Left renal pelvis (tissue), 4 donors: ENCODE data around the gene MAGI1. TPM values are rescaled to one million over a fixed set of nuclear protein-coding genes. Genes with fewer than 3 reads are reported as not detected.
A peak's percentile ranks its signal among the peaks of the same experiment; 100 is the strongest.

Experiments
- DNase-seq, 4 donors: peaks; one replicate each; pipeline ENCODE4 v3.0.0-alpha.2; 2013; ENCODE audit warnings: low read depth in 4 of 4, low spot score in 3 of 4
- polyA plus RNA-seq, 4 donors: library from polyadenylated mRNA; unstranded; fragments of 120-200 nt; gene quantifications; one replicate each; pipeline ENCODE4 v1.2.1, GENCODE V29; 2013; ENCODE audit not compliant: insufficient read length in 4 of 4

The MAGI1 gene
- polyA plus RNA-seq, 4 donors: 9.3 to 33.8 (median 26.9) TPM

GRCh38 chr3:65356331-65357248 is 682.1 kb downstream of the MAGI1 start:
- DNase-seq: peak in 1 of 4 donors; percentile 36

- DNase-seq: no peak
Observed at GRCh38 chr3:65354880-65355279, 683.8 kb downstream of the MAGI1 start.

DNA sequence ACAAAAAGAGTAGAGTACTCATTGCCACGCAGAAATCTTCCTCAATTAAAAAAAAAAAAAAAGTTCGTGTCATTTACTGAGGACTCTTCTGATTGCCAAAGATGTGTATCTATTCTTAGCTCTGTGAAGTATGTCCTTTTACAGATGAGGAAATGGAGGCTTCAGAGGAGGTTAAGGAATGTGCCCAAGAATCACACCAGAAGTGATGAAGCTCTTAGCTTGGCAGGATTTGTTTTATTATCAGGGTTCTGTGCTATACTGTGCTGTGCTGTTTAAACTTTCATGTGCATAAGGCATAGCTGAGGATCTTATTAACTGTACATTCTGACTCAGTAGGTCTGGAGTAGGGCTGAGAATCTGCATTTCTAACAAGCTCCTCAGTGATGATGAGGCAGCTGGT is 685.8 kb downstream of the MAGI1 start:
- no peak for DNase-seq

GRCh38 chr3:65351753-65352152 is 687.0 kb downstream of the MAGI1 start:
- no peak for DNase-seq

- DNase-seq: no peak
Observed at GRCh38 chr3:65350801-65351476, 687.8 kb downstream of the MAGI1 start.

GRCh38 chr3:65348398-65348995 is 690.2 kb downstream of the MAGI1 start:
- no peak for DNase-seq

GRCh38 chr3:65347166-65347565 is 691.6 kb downstream of the MAGI1 start:
- DNase-seq: no peak

DNA sequence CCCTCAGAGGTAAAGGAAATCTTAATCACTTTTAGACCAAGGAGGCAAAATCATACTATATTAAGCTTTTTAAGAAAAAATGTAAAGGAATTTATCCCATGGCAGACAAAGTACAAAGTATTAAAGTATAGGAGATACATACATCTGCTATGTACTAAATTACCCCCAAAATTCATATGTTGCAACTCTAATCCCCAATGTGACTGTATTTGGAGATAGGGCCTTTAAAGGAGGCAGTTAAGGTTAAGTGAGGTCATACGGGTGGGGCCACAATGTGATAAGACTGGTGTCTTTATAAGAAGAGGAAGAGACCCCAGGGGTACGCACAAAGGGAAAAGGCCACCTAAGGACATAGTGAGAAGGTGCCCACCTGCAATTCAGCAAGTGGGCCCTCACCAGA is 693.9 kb downstream of the MAGI1 start:
- DNase-seq: no peak

GRCh38 chr3:65344444-65344843 is 694.3 kb downstream of the MAGI1 start:
- DNase-seq: no peak

DNA sequence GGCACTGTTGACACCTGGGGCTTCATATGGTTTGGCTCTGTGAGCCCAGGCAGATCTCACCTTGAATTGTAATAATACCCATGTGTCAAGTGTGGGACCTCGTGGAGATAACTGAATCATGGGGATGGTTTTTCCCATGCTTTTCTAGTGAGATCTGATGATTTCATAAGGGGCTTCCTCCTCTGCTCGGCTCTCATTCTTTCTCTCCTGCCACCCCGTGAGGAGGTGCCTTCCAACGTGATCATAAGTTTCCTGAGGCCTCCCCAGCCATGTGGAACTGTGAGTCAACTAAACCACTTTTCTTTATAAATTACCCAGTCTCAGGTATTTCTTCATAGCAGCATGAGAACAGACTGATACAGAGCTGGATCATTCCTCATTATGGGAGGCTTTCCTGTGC is 695.0 kb downstream of the MAGI1 start:
- no peak for DNase-seq

DNA sequence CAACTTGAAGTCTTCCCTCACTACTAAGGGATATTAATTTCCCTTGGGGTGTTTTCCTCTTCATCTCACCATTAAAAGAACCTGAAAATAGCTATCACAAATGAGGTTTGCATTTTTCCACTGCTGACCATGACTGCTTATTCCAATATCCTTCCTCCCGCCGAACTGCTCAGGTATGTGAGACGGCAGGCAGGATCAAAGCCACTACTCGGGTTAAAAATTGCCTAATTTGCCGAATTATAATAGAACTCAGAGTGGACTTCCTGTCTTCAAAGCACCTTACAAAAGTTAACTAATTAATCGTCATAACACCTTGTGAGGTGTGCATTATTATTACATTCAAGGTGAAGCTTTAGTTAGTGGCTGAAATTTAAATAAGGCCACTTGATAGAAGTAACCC is 695.7 kb downstream of the MAGI1 start:
- no peak for DNase-seq

- no peak for DNase-seq
Observed at GRCh38 chr3:65342084-65342683, 696.5 kb downstream of the MAGI1 start.

GRCh38 chr3:65339192-65339740 is 699.5 kb downstream of the MAGI1 start:
- no peak for DNase-seq

- no peak for DNase-seq
Observed at GRCh38 chr3:65338571-65338970, 700.1 kb downstream of the MAGI1 start.

GRCh38 chr3:65335587-65335986 is 703.1 kb downstream of the MAGI1 start:
- no peak for DNase-seq

- DNase-seq: peak; percentile 43 to 62 (median 46)
Observed at GRCh38 chr3:65334045-65334665, 704.6 kb downstream of the MAGI1 start.

GRCh38 chr3:65331730-65332129 is 707.0 kb downstream of the MAGI1 start:
- no peak for DNase-seq

DNA sequence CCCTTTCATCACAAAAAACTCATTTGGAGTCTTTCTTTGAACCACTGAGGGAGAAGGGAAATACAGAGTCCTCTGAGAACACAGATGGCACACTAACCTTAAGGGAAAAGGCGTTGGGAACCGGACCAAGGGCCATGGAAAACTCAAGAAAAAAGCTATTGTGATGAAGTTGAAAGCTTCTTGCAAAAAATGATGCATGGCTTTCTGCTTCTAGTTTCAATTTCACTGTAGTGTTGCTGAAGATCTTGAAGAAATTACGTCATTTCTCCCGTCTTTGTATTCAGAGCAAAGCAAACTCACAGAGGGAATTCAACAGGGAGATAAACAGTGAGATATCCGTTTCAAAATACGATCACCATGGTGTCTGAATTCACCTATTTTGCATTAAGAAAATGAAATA is 708.6 kb downstream of the MAGI1 start:
- no peak for DNase-seq

DNA sequence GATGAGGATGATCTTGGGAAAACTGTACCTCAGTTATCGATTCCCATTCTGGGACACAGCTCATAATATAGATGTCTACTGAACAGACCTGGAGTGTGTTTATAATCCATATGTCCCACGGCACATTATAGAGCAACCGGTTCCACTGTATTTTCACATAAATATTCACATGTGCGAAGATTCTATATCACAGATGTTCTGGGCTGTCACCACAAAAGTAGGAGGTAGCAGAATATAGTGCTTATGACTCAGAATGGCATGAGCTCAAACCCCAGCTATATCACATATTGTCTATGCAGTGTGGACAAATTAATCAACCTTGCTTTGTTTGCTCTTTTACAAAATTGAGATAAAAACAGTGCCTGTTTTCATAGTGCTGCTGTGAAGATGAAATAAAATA is 710.6 kb downstream of the MAGI1 start:
- no peak for DNase-seq

- DNase-seq: no peak
Observed at GRCh38 chr3:65326574-65326973, 712.1 kb downstream of the MAGI1 start.
